HL-60 (cell line): ENCODE results near the gene PIP5K1C.

ENCODE experiments used
- CTCF ChIP-seq: IDR thresholded peaks from one replicate; pipeline ENCODE4 v1.5.1; 2011; ENCODE audit warnings: low read length, control low read depth, inconsistent platforms; ENCODE audit not compliant: insufficient read depth
- POLR2AphosphoS5 ChIP-seq: IDR thresholded peaks from 2 replicates; pipeline ENCODE4 v1.6.1; 2012; ENCODE audit warnings: low read depth
- SPI1 ChIP-seq: IDR thresholded peaks from 2 replicates; pipeline ENCODE4 v1.6.1; 2012; ENCODE audit warnings: low read depth, mild to moderate bottlenecking, borderline replicate concordance
- TF ChIP-seq, protein P1 (sequence below): IDR thresholded peaks from 2 replicates; pipeline ENCODE4 v1.6.1; 2012; ENCODE audit warnings: low read depth; ENCODE audit not compliant: insufficient replicate concordance

DNA sequence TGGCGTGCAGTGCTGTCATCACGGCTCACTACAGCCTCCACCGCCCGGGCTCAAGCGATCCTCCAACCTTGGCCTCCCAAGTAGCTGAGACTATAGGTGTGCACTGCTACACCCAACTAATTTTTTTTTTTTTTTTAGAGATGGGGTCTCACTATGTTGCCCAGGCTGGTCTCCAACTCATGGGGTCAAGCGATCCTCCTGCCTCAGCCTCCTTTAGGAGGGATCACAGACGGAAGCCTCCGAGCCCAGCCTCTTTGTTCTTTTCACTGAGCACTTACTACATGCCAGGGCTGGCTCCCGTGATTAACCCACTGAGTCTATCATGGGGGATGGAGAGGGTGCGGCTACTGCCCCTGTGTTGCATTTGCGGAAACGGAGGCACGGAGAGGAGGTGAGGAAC, 60.8 kb downstream of the PIP5K1C start:
- TF ChIP-seq CTCF (no peak), POLR2AphosphoS5 (no peak), SPI1 (no peak)
- TF ChIP-seq, protein P1, sequence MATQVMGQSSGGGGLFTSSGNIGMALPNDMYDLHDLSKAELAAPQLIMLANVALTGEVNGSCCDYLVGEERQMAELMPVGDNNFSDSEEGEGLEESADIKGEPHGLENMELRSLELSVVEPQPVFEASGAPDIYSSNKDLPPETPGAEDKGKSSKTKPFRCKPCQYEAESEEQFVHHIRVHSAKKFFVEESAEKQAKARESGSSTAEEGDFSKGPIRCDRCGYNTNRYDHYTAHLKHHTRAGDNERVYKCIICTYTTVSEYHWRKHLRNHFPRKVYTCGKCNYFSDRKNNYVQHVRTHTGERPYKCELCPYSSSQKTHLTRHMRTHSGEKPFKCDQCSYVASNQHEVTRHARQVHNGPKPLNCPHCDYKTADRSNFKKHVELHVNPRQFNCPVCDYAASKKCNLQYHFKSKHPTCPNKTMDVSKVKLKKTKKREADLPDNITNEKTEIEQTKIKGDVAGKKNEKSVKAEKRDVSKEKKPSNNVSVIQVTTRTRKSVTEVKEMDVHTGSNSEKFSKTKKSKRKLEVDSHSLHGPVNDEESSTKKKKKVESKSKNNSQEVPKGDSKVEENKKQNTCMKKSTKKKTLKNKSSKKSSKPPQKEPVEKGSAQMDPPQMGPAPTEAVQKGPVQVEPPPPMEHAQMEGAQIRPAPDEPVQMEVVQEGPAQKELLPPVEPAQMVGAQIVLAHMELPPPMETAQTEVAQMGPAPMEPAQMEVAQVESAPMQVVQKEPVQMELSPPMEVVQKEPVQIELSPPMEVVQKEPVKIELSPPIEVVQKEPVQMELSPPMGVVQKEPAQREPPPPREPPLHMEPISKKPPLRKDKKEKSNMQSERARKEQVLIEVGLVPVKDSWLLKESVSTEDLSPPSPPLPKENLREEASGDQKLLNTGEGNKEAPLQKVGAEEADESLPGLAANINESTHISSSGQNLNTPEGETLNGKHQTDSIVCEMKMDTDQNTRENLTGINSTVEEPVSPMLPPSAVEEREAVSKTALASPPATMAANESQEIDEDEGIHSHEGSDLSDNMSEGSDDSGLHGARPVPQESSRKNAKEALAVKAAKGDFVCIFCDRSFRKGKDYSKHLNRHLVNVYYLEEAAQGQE: no peak
